ENCODE measurements around the gene ERN1.
"Not testable (repeated sequence)": the region's sequence is repeated elsewhere in the genome, so short reads cannot be mapped to it uniquely, and the experiment has no call there.

ERN1 gene

DNA sequence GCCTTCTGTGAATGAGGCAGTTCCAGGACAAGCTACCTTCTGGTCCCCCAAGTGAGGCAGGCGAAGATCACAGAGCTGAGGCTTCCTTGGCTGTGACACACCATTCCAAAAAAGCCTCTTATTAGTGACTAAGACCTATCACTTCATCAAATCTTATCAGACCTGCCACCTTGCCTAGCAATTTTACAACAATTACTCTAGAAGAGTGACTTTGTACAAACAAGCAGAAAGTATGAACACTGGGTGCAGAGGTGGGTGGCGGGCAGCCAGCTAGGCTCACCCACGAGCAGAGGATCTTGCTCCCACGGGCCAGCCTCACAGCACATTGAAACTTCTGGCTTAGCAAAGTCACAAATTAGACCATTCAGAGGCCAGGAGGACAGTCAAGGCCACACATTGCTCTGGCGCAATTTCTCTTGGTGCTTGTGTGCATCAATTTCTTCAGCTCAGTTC lies 107.3 kb downstream of the ERN1 start:
- no peak for DNase-seq

DNA sequence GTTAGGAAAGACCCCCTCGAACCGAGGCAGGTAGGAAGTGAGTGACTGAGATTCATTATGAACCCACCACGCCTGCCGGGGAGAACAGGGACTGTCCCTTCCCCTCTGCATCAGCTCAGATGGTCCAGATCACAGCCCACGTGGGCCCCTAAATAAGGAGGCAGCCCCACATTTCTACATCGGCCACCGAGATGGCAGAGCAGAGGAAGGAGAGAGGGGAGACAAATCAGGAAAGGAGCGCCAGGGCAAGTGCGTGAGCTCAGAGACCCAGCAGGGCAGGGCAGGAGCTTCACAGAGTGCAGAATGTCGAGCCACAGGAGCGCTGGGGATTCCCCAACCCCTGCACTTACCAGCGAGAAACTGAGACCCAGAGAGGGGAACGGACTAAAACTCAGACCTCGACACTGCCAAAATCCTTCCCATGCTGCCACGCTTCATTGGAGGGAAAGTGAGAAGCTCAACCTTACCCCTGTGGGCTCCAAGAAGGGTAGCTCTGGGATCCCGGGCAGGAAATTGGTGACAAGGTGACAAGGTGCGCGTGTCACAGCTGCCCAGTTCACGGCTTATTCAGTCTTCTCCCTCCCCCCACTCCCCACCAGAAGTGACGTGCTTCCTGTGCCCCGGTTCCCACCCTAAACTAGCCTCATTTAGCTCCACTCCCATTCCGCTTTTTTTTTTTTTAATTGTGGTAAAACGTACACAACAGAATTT lies 109.7 kb downstream of the ERN1 start, which contains the start of gene ICAM2:
TSS of gene ICAM2 (minus strand) at position 578 of the 711 bp plus-strand sequence. CDS start 13,942 bp downstream, outside the sequence.
- peak; percentile 5 for DNase-seq

DNA sequence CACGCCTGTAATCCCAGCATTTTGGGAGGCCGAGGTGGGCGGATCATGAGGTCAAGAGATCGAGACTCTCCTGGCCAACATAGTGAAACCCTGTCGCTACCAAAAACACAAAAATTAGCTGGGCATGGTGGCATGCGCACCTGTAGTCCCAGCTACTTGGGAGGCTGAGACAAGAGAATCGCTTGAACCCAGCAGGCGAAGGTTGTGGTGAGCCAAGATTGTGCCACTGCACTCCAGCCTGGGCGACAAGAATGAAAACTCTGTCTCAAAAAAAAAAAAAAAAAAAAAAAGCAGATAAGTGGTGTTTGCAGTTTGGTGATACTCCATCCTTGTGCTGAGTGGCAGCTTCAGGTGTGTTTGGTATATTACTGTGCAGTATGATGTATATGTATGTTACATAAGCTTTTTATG lies 110.4 kb downstream of the ERN1 start:
- not testable (repeated sequence) for DNase-seq

DNA sequence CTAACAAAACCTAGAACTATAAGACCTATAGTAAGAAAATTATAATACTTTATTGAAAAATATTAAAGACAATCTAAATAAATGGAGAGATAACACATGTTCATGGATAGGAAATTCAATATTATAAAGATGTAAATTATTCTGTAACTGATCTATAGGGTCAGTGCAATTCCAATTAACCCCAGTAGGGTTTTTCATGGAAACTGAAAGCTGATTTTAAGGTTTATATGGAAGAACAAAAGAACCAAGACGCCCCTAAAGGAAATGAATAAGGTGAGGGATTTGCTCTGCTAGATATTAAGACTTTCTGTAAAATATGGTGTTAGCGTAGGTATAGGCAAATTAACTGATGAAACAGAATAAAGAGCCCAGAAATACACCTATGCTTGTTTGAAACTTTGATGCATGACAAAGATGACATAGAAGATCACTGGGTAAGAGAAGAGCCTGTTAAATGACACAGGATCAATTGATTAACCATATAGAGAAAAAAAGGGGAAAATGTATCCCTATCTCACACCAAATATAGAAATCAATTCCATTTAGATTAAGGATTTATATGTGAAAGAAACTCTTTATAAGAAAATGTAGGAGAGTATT lies 112.5 kb downstream of the ERN1 start:
- no peak for DNase-seq

DNA sequence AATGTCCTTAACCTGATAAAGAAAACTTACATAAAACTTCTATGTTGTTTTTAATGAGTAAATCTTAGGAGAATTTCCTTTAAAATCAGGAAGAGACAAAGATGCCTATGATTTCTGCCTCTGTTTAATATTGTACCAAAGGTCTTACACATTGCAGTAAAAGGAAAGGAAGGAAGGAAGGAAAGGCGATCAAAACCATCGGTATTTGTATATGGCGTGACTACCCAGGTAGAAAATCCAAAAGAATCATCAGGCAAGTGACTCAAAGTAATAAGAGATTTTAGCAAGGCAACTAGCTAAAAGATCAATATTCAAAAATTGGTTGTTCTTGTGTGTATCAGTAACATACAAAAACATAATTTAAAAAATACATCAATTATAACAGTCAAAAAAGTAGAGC lies 113.0 kb downstream of the ERN1 start:
- no peak for DNase-seq

DNA sequence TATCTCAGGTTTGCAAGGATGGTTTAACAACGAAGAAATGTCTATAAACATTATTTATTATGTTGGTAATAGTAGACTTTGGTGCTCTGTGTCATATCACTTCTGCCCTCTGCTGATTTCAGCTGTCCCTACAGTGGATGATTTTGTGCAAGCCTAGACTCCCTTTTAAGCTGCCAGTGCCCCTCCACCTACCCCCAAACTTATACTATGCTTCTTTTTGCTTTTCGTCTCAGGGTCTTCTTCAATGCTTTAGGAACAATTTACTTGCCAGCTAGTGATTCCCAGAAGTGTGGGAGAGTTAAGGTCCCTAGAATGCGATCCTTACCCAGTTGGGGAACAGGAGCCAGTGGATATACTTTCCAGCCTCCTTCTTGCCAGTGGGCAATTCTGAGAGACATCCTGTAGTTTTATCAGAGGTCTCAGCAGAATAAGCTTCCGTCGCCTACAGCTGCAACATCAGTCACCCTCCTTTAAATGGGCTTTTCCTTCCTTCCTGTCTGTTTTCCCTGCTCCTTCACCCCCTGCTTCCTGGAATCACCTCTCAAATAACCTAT lies 113.6 kb downstream of the ERN1 start:
- no peak for DNase-seq

DNA sequence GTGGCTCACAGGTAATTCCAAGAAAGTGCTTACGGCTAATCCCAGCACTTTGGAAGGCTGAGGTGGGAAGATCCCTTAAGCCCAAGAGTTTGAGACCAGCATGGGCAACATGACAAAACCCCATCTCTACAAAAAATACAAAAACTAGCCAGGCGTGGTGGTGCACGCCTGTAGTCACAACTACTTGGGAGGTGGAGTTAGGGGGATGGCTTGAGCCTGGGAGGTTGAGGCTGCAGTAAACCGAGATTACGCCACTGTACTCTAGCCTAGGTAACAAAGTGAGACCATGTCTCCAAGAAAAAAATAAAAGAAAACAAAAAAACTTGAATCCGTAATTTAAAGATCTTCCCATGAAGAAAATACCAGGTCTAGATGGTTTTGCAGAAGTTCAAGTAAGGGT lies 114.5 kb downstream of the ERN1 start:
- no peak for DNase-seq

DNA sequence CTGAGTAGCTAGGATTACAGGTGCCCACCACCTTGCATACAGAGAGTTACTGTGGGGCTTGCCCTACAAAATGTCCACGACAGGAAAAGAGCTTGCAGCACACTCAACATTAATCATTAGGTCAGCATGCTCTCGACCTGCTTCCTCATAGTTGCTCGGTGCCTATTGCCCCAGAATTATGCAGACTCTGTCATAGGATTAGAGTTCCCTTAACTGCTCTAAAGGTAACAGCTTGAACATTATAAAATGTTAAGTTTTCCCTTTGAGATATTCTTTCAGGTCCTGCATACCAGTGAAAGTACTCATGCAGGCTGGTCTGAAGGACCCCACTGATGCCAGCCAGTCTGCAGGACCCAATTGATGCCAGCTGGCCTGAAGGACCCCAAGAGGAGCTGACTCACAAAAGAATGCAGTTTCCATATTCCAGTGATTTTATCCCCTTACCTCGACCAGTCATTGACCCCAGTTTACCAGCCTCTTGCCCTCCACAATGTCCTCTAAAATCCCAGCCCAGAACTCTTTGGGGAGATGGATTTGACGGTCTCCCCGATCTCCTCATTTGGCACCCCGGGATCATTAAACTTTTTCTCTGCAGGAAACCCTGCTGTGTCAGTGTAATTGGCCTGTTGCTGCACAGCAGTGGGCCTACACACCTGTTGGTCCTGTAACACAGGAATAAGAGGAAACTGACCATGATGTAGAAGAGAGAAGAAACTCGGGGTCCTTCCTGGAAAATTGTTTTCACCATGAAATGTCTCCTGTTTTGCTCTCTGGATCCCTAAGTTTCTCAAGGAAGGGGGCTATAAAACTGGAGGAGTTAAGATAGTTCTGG lies 120.2 kb downstream of the ERN1 start:
- DNase-seq, result no peak

DNA sequence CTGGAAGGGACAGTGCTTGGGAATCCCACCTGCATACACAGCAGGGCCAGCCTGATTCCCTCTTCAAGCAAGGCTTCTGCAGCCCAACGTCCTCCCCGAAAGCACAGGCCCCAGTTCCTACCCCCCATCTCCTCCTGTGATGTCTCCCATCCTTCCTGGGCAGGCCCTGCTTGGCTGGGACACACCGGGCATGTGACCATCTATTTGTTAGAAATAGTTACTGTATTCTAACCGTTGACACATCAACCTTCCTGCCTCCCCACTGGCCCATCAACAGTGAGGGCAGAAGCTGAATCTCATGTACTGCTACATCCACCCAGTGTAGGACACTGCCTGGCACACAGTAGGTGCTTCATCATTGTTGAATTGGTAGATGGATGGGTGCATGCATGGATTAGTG lies 121.1 kb downstream of the ERN1 start:
- no peak for DNase-seq

DNA sequence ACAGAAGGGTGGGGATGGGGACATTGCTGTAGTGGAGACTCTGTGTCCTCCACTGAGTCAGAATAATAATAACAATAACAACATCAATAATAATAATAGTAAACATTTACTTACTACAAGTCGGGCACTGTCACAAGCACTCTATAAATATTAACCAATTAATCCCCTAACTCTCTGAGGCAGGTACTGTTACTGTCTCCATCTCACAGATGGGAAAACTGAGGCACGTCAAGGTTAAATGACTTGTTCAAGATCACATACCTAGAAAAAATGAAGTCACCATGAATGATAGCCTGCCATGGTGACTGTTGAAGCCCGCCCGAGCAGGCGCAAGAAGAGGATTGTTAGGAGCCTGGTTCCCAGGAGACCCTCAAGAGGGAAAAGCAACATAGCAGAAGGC lies 121.6 kb downstream of the ERN1 start:
- no peak for DNase-seq

DNA sequence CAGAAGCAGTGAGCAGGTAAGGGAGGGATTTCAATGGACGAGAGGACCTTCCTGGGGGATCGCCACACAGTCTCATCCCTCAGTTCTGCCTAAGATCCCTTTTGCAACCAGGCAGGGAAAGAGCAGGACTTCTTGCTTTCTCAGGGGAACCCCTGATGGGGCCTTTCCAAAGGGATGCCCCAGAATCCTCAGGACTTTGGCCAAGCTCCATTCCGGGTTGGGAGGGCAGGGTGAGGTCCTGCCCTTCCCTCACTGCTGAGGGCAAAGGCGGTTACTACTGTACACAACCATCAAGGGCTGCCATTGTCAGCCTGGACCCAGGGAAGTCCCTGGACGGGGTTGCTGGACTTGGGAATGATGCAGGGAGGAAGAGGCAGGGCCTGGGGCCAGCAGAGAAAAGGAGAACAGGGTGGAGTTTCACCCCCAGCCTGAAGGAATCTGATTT lies 122.1 kb downstream of the ERN1 start:
- DNase-seq, result no peak

DNA sequence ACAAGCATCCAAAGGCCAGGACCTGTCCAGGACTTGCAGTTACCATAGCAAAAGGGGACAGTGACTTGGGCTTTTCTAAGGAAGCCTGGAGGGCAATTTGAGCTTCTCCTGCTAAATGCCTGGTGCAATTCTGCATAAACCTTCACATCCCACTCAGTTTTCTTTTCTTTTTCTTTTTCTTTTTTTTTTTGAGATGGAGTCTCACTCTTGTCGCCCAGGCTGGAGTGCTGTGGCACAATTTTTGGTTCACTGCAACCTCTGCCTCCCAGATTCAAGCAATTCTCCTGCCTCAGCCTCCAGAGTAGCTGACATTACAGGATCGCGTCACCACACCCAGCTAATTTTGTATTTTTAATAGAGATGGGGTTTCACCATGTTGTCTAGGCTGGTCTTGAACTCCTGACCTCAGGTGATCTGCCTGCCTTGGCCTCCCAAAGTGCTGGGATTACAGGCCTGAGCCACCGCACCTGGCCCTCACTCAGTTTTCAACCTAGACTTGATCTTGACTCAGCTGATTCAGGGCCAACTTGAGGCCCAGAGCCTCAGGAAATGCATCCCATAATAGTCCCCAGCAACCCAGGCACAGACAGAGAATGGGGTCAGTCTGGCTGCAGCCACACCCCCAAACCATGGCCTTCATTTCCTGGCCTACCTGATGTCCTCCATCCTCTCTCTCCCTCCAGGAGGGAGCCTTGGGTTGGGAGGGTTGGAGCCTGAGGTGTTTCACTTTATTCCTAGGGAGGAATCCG lies 122.7 kb downstream of the ERN1 start:
- DNase-seq, result not testable (repeated sequence)

DNA sequence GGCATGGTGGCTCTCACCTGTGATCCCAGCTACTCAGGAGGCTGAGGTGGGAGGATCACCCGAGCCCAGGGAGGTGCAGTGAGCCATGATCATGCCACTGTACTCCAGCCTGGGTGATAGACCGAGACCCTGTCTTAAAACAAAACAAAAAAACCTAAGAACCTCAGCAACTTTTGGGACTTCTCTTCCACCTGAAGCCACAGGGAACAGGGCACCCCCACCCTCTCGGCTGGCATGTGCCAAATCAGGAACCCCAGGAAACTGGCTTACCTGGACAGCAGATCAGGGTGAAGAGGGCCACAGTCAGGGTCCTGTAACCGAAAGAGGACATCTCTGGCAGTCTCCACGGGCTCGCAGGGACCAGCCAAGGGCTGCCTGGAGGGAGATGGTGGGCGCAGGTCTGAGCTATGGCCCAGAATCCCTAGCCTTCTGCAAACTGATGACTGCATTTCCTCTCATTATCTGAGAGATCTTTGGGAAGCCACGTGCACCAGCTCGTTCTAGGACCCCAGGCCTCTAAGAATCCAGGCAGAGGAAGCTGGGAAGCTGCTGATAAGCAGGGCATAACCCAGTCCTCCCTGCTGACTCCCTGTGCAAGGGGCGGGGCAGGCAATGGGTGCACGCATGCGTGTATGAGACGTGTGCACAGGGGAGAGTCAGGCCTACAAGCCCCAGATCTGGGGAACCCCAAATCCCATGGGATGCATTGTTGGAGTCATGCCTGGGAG lies 123.4 kb downstream of the ERN1 start:
- DNase-seq, result no peak

DNA sequence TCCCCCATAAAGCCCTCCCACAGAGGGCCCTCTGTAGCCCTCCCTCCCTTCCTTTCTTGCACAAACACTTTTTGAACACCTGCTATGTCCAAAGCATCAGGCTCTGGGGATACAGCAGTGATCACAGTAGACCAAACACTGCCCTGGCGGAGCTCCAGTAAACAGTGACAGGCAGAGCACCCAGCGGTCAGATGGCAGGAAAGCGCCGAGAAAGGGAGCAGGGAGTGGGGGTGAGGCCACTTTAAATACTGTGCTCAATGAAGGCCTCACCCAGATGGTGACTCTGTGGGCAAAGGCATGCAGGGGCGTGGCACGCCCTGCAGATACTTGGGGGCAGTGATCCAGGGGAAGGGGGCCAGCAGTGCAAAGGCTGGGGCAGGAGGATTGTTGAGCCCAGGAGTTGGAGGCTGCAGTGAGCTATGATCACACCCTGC lies 124.2 kb downstream of the ERN1 start:
- peak; percentile 87 for DNase-seq

DNA sequence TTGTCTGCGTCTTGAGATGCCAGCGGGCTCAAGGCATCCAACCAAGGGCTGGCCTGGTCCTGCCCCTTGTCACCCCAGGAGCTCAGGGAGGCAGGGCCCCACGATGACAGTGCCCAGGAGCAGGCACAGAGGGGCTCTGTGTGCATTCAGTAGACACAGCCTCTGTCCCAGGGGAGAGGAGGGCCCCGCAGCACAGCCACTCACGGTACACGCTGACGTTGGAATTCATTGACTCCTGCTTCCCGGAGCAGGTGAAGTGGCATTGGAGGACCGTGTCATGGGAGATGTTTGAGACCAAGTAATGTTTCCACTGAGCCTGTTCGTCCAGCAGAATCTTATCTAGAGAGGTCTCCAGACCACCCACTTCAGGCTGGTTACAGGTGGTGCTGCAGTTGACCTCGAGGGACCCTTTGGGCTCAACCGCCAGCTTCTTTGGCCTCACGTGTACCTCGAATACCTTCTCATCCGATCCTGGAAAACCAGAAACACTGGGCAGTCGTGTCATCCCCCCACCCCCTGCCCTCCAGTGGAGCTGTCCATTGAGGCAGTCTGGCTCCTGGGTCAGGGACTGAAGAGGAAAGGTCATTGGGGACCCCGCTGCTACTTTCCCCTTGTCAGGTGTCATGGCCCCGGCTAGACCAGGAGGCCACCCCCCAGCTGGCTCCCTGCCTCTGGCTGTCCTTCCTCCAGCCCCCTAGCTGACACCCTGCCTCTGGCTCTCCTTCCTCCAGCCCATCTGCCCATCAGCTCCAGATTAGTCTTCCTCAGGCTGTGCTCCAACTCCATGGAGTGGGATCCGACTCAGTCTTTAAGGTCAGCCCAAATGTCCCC lies 124.8 kb downstream of the ERN1 start:
- DNase-seq, result no peak

DNA sequence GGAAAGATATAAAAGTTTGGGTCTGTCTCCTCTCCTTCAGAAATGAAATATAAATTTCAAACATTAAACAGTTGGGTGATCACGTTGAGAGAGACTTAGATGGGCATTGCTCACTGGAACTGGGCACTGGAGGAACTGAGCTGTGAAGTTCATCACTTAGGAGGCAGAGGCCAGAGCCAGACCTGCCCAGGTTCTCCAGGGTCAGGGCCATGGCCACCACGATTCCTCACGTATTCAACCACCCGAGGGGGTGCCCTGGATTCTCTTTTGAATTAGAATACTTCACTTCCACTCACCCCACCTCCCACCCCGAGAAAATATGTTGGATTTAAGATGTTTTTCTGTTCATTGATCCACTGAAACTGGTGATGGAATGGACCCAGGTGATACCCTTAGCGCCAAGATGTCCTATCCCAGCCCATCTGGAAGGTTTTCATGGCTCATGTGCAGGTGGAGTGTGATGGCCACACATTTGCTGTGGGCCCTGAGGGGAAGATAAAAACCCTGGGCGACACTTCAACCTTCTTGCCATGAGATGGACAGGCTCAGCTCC lies 125.7 kb downstream of the ERN1 start:
- DNase-seq, result no peak

DNA sequence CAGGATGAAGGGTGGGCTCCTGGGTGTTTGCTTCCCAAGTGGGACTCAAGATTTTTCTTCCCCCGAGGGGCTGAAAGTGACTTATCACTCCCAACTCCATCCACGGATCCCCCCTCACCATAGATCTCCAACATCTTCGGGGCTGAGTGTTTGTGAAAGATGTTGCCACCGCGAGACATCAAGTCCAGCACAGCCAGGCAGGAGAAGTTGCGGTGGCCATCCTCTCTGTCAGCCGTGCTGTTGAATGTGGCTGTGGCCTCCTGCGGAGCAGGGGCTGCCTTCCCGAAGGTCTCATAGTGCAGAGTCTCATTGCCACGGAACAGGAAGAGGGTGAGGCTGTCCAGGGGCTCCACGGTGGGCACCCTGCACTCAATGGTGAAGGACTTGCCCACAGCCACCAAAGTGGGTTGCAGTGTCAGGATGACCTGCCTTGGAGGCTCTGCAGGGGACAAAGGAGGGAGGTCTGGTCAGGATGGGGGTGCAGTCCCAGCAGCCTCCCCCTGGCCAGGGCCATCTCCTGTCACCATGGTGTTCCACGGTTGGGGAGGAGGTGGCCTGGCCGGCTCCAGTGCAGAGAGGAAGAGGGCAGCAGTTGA lies 126.3 kb downstream of the ERN1 start:
- DNase-seq, result no peak

DNA sequence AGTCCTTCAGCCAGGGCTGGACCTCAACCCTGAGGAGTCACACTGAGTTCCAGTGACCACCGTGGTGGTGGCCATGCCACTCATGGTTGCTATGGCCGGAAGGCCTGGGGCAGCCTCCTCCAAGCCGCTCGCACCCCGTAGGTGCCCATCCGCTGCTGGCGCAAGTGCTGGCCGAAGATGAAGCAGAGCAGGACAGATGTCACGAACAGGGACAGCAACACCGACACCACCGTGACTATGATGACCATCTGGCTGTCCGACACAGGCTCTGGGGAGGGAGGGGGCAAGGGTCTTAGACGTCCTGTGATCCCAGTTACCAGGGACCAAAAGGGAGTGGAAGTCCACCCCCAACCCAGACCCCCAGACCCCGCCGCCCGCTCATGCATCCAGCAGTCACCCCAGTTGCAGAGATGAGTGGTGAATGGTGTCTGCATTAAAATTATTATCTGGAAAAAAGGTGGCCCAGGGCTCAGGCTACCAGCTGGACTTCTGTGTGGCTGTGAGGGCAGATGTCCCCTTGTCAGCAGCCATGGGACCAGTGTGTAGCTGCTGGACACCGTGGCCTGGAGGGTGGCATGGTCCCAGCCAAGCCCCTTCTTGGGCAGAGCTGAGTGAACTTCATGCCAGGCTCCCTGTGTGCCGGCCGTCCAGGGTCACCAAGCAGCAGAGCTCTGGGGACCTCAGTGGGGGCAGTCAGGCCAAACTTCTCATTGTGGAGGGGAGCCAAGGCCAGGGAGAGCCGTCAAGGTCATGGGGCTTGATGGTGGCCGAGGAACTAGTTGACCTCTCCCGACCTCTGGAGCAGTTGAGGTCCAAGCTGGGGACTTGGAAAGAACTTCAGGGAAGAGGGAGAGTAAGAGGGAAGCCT lies 127.1 kb downstream of the ERN1 start:
- no peak for DNase-seq

Data from NCI-H1092 treated with DMSO at 0.1 percent for 48 hours (cell line).